Measurements from ENCODE around the gene MICU2.

GRCh38 chr13:21616880-21617279 is 12.9 kb upstream of the MICU2 start:
- TF ChIP-seq EZH2 (IDR thresholded peaks at IDR 0.05; ENCODE audit: low read length, missing control alignments), result no peak
- TF ChIP-seq CTCF (conservative IDR thresholded peaks at IDR 0.05 in 1 of 2, IDR thresholded peaks at IDR 0.05 in 1 of 2; ENCODE audit: low read depth in 1 of 2, low read length in 2 of 2), result no peak

All from fibroblast of lung (primary cell).